ENCODE data around the gene MT1M. TPM values are rescaled to one million over a fixed set of nuclear protein-coding genes. Genes with fewer than 3 reads are reported as not detected.
"Not testable (repeated sequence)": the region's sequence is repeated elsewhere in the genome, so short reads cannot be mapped to it uniquely, and the experiment has no call there.

Gene MT1M
- total RNA-seq, 1 donor from 2014 or later: 0.90 TPM

DNA sequence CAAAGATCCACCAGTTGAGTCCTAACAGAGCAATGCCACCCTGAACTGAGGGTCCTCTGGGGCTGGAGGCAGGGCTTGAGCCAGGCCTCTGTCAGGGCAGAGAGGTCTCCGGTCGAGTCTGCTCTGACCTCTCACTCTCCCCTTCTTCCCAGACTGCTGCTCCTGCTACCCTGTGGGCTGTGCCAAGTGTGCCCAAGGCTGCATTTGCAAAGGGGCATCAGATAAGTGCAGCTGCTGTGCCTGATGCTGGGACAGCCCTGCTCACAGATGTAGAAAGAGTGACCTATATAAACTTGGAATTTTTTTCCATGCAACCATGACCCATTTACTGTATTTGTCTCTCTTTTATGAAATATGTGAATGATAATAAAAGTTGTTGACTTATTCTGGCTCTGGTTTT, 16.8 kb downstream of the MT1M start:
- no peak for DNase-seq (ENCODE audit: low read depth in 2 of 2)

DNA sequence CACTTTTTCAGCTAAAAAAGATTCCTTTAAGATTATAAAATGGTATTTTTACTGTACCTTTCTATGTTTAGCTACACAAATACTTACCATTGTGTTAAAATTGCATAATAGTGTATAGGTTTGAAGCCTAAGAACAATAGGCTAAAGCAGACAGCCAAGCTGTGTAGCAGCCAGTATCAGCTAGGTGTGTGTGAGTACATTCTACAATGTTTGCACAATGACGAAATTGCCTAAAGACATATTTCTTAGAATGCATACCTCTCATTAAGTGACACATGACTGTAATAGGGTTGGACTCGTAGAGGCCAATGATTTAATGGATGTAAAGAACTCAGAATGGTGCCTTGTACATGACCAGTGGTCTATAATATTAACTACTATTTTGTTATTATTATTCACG, 17.4 kb downstream of the MT1M start:
- DNase-seq (ENCODE audit: low read depth in 2 of 2): no peak

DNA sequence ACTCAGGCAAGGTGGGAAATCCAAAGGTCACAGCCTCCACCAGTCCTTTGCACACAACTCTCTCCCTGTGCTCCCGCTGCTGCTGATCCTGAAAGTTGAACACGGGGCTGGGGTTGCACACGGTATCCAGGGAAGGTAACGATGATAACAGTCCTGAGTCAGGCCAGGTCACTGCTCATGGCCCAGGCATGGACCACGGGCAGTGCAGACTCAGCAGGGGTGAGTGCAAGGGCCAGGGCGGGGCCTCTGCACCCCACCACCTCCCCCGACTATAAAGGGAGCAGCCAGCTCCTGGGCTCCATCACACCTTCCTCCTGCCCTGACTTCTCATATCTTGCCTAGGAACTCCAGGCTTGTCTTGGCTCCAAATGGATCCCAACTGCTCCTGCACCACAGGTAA, 19.1 kb downstream of the MT1M start, which contains the start of gene MT1B:
Gene MT1B, plus strand, starts transcription at position 301 of the 400 bp plus-strand sequence. Its CDS starts 68 bp downstream, at position 369.
- no peak for DNase-seq (ENCODE audit: low read depth in 2 of 2)

DNA sequence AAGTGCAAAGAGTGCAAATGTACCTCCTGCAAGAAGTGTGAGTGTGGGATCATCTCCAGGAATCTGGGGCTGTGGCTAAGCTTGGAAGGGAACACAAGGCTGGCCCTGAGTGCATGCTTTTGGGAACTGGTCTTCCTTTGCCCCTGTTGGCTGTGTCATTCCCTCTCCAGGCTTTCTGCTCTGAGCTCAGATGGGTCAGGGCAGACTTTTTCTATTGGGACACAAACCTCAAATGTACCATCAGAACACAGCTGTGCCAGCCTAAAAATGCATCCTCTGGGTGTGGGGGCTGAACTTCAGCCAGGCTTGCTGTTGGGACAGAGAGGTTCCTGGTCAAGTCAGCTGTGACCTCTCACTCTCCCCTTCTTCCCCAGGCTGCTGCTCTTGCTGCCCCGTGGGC, 20.1 kb downstream of the MT1M start:
- no peak for DNase-seq (ENCODE audit: low read depth in 2 of 2)

DNA sequence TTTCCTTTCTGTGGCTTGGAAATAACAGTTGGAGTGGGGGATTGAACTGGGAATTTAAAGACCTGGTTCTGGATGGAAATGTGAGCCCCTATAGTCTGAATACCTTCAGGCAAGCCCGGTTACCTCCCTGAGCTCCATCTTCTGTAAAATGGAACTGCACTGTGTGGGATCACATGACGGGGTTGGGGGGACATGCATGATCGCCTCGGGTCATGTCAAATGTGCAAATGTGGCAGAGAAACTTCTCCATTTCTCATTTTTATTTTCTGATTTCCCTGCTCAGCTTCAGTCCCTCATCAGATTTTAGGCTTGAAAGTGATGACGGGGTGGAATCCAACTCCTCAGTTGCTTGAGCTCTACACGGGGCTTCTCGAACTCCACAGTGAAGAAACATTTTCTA, 20.8 kb downstream of the MT1M start:
- DNase-seq (ENCODE audit: low read depth in 2 of 2): no peak

DNA sequence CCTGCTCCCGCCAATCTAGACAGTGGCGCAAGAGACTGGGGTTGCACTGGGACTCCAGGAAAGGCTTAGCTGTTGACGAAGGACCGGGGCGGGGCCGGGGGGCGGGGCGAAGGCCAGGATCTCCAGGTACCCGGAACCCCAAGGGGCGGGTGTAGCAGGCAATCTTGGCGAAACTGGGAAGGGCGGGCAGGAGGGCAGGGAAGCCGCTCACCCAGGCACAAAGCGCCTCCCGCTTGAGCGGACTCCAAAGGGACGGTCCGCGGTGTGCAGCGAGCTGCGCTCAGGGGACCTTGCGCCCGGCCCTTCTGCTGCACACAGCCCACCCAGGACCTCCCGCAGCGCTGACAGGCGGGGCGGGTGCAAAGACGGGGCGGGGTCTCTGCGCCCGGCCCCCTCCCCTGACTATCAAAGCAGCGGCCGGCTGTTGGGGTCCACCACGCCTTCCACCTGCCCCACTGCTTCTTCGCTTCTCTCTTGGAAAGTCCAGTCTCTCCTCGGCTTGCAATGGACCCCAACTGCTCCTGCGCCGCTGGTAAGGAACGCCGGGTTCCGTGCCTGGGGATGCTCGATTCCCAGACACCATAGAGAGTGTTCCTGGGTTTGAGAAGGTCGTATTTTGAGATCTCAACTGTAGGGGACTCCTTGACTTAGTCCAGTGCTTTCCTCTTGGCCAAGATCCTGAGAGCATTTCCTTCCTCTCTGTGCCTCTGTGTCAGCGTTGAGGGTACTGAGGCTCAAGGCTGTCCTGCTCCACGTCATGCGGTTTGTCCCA, 25.3 kb downstream of the MT1M start, which contains the start of gene MT1F:
Gene MT1F, plus strand, starts transcription at position 405 of the 772 bp plus-strand sequence. Its CDS starts 100 bp downstream, at position 505.
- peak in 1 of 2 donors; percentile 29 for DNase-seq (ENCODE audit: low read depth in 2 of 2)

DNA sequence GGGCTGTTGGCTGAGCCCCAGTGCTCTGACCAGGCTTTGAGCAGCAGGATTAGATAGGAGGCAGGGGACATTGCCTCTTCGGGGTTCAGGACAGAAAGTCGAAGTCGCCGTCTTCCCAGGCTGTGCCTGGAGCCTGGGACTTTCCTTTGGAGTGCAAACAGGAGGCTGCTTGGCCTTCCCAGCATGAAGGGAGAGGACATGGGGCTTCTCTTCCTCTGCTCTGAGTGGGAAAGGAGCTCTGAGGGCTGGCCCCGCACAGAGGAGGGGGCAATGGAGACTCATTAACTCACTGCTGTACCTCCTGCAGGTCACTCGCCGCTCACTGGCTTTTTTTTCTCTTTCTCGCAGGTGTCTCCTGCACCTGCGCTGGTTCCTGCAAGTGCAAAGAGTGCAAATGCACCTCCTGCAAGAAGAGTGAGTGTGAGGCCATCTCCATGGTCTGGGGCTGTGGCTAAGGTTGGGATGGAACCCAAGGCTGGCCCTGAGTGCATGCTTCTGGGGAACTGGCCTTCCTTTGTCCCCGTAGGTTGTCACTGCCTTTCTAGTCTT, 25.9 kb downstream of the MT1M start:
- no peak for DNase-seq (ENCODE audit: low read depth in 2 of 2)

DNA sequence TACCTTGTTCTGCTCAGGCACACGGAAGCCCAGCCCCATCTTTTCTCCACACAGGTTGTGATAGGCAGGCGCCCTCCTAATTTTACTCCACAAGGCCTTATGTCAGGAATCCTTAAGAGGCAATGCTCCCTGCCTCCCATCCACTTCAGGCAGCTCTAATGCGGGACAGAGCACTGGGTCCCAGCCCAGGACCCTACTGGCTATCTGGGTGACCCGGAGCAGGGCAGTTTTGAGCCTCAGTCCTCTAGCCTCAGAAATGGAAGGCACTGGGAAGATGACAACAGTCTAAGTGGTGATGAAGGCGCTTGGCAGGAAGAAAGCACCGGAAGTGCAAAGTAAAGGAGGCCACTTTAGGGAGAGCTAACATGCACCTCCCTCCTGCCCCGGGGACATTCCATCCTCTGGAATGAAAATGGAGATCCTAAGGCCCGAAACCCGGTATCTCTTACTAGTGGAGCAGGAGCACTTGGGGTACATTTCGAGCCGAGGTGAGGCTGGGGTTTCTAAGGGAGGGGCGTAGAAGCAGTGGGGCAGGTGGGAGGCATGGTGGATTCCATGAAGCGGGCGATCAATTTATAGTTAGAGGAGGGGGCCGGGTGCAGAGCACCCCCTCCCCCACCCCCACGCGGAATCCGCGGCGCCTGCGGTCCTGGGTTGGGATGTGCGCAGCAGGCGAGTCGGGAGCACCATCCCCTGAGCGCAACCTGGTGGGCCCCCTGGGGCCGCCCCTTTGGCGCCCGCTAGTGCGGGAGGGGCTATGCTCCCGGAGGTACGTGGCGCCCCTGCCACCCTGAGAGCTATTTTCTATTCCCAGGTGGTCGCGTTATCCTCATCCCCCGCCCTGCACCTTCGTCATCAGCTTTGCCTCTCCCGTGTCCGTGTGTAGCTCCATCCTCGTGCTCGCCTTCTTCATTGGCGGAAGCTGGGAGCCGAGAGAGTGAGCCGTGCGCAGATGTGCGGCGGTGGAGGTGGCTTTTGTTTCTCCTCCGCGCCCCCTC, 30.2 kb downstream of the MT1M start:
- DNase-seq (ENCODE audit: low read depth in 2 of 2): no peak

DNA sequence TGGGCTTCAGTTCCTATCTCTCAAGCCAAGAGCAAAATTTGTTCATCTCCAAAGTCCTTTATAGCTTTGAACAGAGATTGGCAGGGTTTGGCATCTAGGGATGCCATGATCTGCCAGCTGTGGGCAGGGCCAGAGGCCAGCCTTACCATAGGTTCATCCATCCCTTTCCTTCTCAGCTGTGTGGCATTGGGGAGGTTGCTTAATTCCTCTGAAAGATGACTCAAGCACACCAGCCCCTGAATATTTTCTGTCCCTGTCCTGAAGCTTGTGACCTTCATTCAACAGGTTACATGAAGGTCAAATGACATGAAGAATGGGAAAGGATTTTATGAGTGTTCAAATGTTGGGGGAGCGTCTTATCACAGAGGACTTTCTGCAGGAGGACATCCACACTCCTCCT, 32.0 kb downstream of the MT1M start:
- DNase-seq (ENCODE audit: low read depth in 2 of 2): no peak

DNA sequence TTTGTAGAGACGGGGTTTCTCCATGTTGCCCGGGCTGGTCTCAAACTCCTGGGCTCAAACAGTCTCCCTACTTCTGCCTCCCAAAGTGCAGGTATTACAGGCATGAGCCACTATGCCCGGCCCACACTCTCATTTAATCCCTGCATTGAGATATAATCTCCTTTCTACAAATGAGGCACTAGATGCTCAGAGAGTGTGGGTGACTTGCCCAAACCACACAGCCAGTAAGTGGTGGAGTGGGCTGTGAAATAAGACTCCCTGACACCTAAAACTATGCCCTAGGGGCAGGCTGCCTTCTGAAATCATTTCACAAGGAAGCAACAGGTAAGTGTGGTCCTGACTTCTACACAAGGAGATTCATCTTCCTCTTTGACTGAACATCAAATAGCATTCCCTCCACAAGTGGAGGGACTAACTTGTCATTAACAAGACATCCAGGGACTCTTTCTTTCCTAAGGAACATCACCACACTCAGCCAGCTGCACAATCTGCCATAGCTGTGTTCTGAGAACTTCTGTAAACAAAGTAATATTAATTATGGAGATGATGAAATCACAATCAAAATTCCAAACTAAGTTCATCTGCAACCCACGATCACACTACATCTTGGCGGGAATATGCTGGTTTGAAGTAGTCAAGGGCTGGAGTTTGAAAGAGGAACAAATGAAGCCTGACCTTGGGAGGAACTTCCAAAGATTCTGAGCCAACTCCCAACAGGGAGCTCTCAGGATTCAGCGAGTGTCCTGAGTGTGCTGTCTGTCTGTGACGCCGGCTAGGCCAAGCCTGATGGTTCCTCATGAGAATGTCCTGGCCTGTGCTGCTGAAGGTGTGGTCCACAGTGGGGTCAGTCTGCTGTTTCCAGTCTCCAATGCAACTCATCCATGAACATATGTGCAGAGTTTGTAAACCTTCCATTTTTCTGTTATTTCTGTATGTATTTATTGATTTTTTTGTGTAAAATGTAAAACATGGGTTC, 33.1 kb downstream of the MT1M start:
- DNase-seq (ENCODE audit: low read depth in 2 of 2): not testable (repeated sequence)

DNA sequence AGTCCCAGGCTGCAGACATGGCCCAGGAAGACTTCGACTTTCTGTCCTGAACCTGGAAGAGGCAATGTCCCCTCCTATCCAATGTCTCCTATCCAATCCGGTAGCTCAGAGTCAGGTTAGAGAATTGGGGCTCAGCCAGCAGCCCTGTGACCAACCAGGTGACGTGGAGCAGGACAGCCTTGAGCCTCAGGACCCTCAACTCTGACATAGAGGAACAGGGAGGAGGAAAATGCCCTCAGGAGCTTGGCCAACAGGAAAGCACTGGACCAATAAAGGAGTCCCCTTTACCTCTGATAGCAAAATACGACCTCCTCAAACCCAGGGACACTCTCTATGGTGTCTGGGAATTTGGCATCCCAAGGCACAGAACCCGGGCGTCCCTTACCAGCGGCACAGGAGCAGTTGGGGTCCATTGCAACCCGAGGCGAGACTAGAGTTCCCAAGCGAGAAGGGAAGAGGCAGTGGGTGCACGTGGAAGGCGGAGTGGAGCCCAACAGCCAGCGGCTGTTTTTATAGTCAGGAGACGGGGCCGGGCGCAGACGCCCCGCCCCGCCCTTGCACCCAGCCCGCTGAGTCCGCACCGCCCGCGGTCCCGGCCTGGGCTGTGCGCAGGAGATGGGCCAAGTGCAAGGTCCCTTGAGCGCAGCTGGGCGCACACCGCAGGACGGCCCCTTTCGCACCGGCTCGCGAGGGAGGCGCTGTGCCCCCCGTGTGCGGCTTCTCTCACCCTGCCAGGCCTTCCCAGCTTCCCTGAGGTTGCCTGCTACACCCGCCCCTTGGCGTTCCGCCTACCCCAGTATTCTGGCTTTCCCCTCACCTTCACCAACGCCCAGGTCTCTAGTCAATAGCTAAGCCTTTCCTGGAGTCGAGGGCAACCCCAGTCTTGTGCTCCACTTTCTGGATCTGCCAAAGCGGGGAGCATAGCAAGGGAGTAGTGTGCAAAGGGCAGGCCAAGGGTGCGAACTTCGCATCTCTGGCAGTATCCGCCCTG, 35.4 kb downstream of the MT1M start, which contains the start of gene MT1G:
Gene MT1G, minus strand, starts transcription at position 485 of the 991 bp plus-strand sequence. Its CDS starts 72 bp downstream, at position 413.
- DNase-seq (ENCODE audit: low read depth in 2 of 2): no peak

DNA sequence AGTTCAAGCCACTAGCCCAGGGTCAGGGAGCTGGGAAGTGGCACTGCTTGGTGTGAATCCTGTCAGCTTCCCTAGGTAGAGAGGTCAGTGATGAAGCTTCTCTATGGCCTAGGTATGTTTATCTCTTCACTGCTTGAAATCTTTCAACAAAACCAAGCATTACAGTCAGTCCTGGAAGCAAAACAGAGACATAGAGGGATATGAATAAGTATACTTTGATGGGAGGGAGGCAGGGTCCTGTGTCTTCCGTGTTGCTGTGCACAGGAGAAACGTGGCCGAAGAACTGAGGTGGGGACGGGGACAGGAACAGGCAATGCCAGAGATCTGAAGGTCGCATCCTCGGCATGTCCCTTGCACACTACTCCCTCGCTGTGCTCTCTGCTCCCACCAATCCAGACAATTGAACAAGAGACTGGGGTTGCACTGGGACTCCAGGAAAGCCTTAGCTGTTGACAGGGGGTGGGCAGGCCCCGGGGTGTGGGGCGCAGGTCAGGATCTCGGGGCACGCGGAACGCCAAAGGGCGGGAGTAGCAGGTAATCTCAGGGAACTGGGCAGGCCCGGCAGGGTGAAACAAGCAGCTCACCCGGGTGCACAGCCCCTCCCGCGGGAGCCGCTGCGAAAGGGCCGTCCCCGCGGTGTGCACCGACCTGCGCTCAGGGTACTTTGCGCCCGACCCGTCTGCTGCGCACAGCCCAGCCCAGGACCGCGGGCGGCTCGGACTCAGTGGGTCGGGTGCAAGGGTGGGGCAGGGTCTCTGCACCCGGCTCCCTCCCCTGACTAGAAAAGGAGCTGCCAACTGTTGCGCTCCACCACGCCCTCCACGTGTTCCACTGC, 36.8 kb downstream of the MT1M start, which contains the start of gene MT1H:
Gene MT1H, plus strand, starts transcription at position 810 of the 835 bp plus-strand sequence. CDS start 71 bp downstream, outside the sequence.
- DNase-seq (ENCODE audit: low read depth in 2 of 2): no peak

DNA sequence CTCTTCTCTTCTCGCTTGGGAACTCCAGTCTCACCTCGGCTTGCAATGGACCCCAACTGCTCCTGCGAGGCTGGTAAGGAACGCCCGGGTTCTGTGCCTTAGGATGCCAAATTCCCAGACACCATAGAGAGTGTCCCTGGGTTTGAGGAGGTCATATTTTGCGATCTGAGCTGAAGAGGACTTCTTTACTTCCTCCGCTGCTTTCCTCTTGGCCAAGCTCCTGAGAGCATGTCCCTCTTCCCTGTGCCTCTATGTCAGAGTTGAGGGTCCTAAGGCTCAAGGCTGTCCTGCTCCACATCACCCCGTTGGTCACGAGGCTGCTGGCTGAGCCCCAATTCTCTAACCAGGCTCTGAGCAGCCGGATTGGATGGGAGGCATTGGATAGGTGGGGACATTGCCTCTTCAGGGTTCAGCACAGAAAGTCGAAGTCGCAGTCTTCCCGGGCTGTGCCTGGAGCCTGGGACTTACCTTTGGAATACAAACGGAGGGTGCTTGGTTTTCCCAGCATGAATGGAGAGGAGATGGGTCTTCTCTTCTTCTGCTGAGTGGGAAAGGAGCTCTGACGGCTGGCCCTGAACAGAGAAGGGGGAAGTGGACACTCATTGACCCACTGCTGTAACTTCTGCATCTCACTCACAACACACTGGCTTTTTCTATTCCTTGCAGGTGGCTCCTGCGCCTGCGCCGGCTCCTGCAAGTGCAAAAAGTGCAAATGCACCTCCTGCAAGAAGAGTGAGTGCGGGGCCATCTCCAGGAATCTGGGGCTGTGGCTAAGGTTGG, 37.6 kb downstream of the MT1M start:
- DNase-seq (ENCODE audit: low read depth in 2 of 2): no peak

DNA sequence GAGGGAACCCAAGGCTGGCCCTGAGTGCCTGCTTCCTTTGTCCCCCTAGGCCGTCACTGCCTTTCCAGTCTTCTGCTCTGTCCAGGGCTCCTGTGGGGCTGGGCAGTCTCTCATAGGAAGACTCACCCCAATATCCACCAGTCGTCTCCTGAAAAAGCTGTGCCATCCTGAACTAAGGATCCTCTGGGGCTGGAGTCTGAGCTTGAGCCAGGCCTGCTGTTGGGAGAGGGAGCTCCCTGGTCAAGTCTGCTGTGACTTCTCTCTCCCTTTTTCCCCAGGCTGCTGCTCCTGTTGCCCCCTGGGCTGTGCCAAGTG, 38.1 kb downstream of the MT1M start:
- DNase-seq (ENCODE audit: low read depth in 2 of 2): no peak

DNA sequence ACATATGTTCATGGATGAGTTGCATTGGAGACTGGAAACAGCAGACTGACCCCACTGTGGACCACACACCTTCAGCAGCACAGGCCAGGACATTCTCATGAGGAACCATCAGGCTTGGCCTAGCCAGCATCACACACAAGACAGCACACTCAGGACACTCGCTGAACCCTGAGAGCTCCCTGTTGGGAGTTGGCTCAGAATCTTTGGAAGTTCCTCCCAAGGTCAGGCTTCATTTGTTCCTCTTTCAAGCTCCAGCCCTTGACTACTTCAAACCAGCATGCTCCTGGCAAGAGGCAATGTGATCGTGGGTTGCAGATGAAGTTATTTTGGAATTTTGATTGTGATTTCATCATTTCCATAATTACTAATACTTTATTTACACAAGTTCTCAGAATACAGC, 39.2 kb downstream of the MT1M start:
- DNase-seq (ENCODE audit: low read depth in 2 of 2): not testable (repeated sequence)

DNA sequence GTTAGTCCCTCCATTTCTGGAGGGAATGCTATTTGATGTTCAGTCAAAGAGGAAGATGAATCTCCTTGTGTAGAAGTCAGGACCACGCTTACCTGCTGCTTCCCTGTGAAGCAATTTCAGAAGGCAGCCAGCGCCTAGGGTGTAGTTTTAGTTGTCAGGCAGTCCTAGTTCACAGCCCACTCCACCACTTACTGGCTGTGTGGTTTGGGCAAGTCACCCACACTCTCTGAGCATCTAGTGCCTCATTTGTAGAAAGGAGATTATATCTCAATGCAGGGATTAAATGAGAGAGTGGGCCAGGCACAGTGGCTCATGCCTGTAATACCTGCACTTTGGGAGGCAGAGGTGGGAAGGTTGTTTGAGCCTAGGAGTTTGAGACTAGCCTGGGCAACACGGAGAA, 39.7 kb downstream of the MT1M start:
- DNase-seq (ENCODE audit: low read depth in 2 of 2): not testable (repeated sequence)

DNA sequence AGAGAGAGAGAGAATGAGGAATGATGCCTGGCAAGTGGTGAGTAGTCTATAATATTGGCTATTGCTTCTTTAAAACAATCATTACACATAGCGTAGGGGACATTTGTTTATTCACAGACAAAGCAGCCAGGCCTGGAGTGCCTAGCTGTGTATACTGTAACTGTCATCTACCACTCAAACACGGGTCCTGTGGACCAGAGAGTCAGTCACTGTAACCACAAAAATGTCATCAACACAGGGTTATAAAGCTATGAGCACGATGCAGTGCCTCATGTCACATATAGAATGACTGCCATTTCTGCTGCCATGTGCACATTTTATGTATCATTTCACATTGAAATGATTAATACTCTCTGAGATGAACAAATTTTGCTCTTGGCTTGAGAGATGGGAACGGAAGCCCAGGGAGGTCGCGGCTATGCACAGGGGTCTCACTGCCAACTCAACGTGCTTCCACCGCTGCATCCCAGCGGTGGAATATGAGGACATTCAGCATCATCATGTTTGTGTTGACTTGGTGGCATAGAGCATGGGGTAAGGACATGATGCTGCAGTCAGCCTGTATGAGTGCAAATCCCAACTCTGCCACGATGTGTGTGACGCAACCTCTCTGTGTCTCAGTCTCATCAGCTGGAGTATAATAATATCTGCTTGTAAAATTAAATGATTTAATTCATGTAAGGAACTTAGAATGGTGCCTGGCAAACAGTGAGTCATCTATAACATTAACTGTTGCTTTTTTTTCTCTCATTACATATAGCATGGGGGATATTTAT, 40.5 kb downstream of the MT1M start:
- no peak for DNase-seq (ENCODE audit: low read depth in 2 of 2)

Data from dermis microvascular lymphatic vessel endothelial cell (primary cell).